ENCODE results near the gene DVL2. TPM values are rescaled to one million over a fixed set of nuclear protein-coding genes. Genes with fewer than 3 reads are reported as not detected.
A peak's percentile ranks its signal among the peaks of the same experiment; 100 is the strongest.

Gene DVL2
- total RNA-seq, 1 experiment from 2014 or later: 133 TPM

GRCh38 chr17:7262935-7263800 lies 28.9 kb upstream of the DVL2 start:
- intact Hi-C loops (cut with micrococcal nuclease; ENCODE audit: unreplicated experiment): no loop called here
- no peak overlapping the region for H3K27ac ChIP-seq (ENCODE audit: low read depth, low read length, poor library complexity, severe bottlenecking)
- peaks cover 16% of the 10 kb centered on the region for H3K4me1 ChIP-seq (ENCODE audit: insufficient read depth, low read length, poor library complexity, severe bottlenecking)
- ChIA-PET POLR2A (ENCODE audit: low non-redundant PET) (interaction anchor here (0.6 kb wide), 1 partner anchor 52 kb away, joined by 3 read pairs; the partner anchor contains the start of gene GPS2), CTCF (no interaction called here)
- no TSS peak for BruUV-seq (replicated peaks)
- peaks cover 9% of the 10 kb centered on the region for H3K36me3 ChIP-seq (ENCODE audit: insufficient read depth, low read length, poor library complexity, severe bottlenecking)
- TF ChIP-seq, protein P1, sequence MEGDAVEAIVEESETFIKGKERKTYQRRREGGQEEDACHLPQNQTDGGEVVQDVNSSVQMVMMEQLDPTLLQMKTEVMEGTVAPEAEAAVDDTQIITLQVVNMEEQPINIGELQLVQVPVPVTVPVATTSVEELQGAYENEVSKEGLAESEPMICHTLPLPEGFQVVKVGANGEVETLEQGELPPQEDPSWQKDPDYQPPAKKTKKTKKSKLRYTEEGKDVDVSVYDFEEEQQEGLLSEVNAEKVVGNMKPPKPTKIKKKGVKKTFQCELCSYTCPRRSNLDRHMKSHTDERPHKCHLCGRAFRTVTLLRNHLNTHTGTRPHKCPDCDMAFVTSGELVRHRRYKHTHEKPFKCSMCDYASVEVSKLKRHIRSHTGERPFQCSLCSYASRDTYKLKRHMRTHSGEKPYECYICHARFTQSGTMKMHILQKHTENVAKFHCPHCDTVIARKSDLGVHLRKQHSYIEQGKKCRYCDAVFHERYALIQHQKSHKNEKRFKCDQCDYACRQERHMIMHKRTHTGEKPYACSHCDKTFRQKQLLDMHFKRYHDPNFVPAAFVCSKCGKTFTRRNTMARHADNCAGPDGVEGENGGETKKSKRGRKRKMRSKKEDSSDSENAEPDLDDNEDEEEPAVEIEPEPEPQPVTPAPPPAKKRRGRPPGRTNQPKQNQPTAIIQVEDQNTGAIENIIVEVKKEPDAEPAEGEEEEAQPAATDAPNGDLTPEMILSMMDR (conservative IDR thresholded peaks at IDR 0.05; ENCODE audit: low read depth, low read length): no peak
- TF ChIP-seq EZH2 (IDR thresholded peaks at IDR 0.05; ENCODE audit: borderline replicate concordance, low read depth, low read length, poor library complexity, severe bottlenecking): no peak
- no peaks in the 10 kb centered on the region for H3K27me3 ChIP-seq (replicated peaks; ENCODE audit: insufficient read depth, low read depth, low read length, poor library complexity)
- no peak for DNase-seq (ENCODE audit: low spot score)
- no peaks in the 10 kb centered on the region for H3K9me3 ChIP-seq (ENCODE audit: low read depth, low read length, poor library complexity, severe bottlenecking)
- H3K4me3 ChIP-seq (ENCODE audit: low read depth, low read length, poor library complexity, severe bottlenecking): peak overlapping the region; percentile 17

GRCh38 chr17:7262192-7262934 lies 28.0 kb upstream of the DVL2 start, which contains the start of gene CLDN7:
Gene CLDN7 (minus strand): TSS chr17:7262478. CDS start chr17:7262043, 435 bp downstream.
- BruUV-seq (replicated peaks): no TSS peak
- no peak for DNase-seq (ENCODE audit: low spot score)
- intact Hi-C loops (cut with micrococcal nuclease; ENCODE audit: unreplicated experiment): no loop called here
- no peaks in the 10 kb centered on the region for H3K9me3 ChIP-seq (ENCODE audit: low read depth, low read length, poor library complexity, severe bottlenecking)
- H3K27ac ChIP-seq (ENCODE audit: low read depth, low read length, poor library complexity, severe bottlenecking): no peak within 1 kb of the TSS
- H3K4me3 ChIP-seq (ENCODE audit: low read depth, low read length, poor library complexity, severe bottlenecking): peak within 1 kb of the TSS; percentile 17
- POLR2A ChIA-PET (ENCODE audit: low non-redundant PET): no interaction called here
- H3K27me3 ChIP-seq (replicated peaks; ENCODE audit: insufficient read depth, low read depth, low read length, poor library complexity): no peaks in the 10 kb centered on the region
- CTCF ChIA-PET: no interaction called here
- H3K4me1 ChIP-seq (ENCODE audit: insufficient read depth, low read length, poor library complexity, severe bottlenecking): peaks cover 16% of the 10 kb centered on the region
- no peak for TF ChIP-seq EZH2 (IDR thresholded peaks at IDR 0.05; ENCODE audit: borderline replicate concordance, low read depth, low read length, poor library complexity, severe bottlenecking)
- TF ChIP-seq, protein P1 (conservative IDR thresholded peaks at IDR 0.05; ENCODE audit: low read depth, low read length): no peak
- H3K36me3 ChIP-seq (ENCODE audit: insufficient read depth, low read length, poor library complexity, severe bottlenecking): peaks cover 9% of the 10 kb centered on the region

GRCh38 chr17:7261379-7262191 lies 27.3 kb upstream of the DVL2 start:
- CTCF ChIA-PET: no interaction called here
- BruUV-seq (replicated peaks): no TSS peak
- H3K4me3 ChIP-seq (ENCODE audit: low read depth, low read length, poor library complexity, severe bottlenecking): no peak overlapping the region

More at GRCh38 chr17:7261379-7262191, 27.3 kb upstream of the DVL2 start:
- intact Hi-C loops (cut with micrococcal nuclease; ENCODE audit: unreplicated experiment): no loop called here
- DNase-seq (ENCODE audit: low spot score): no peak
- Histone ChIP-seq H3K27me3 (replicated peaks; ENCODE audit: insufficient read depth, low read depth, low read length, poor library complexity) (no peaks in the 10 kb centered on the region), H3K9me3 (ENCODE audit: low read depth, low read length, poor library complexity, severe bottlenecking) (no peaks in the 10 kb centered on the region), H3K27ac (ENCODE audit: low read depth, low read length, poor library complexity, severe bottlenecking) (no peak overlapping the region), H3K36me3 (ENCODE audit: insufficient read depth, low read length, poor library complexity, severe bottlenecking) (peaks cover 9% of the 10 kb centered on the region), H3K4me1 (ENCODE audit: insufficient read depth, low read length, poor library complexity, severe bottlenecking) (peaks cover 16% of the 10 kb centered on the region)
- TF ChIP-seq, protein P1 (conservative IDR thresholded peaks at IDR 0.05; ENCODE audit: low read depth, low read length): no peak
- no peak for TF ChIP-seq EZH2 (IDR thresholded peaks at IDR 0.05; ENCODE audit: borderline replicate concordance, low read depth, low read length, poor library complexity, severe bottlenecking)
- POLR2A ChIA-PET (ENCODE audit: low non-redundant PET): no interaction called here
